ENCODE measurements around the gene TMEM52. TPM values are rescaled to one million over a fixed set of nuclear protein-coding genes. Genes with fewer than 3 reads are reported as not detected.

The TMEM52 gene
- total and polyA plus RNA-seq, 2 of the 8 experiments (the other 6 are each of a cell fraction or from before 2014, with no cell fraction given) = 14.6 to 30.2 TPM

- Histone ChIP-seq H4K91ac (replicated peaks; ENCODE audit: insufficient read length, low read length) (no peak overlapping the region), H3K9ac (replicated peaks in 1 of 4; ENCODE audit: extremely low read depth in 1 of 4, low read depth in 3 of 4, low read length in 3 of 4) (no peak overlapping the region), H2BK20ac (ENCODE audit: low read length) (no peak overlapping the region), H2BK15ac (ENCODE audit: low read length) (0 out of 2 replicates have a peak overlapping the region, but pooled peaks have one; percentile 72), H2AFZ (ENCODE audit: low read length) (no peak overlapping the region), H4K5ac (ENCODE audit: insufficient read length, low read depth, low read length) (no peak overlapping the region), H3K27ac (ENCODE audit: low read depth, low read length) (no peak overlapping the region), H3K4me2 (ENCODE audit: insufficient read depth in 1 of 2, low read depth in 2 of 2, low read length in 2 of 2) (no peak overlapping the region), H3K14ac (ENCODE audit: insufficient read length) (no peak overlapping the region), H3K23ac (ENCODE audit: insufficient read length) (no peak overlapping the region), H3K4me3 (ENCODE audit: extremely low read depth in 1 of 4, insufficient read depth in 2 of 4, low read depth in 3 of 4, low read length in 4 of 4) (no peak overlapping the region), H2BK12ac (ENCODE audit: low read depth, low read length) (no peak overlapping the region), H3K4ac (replicated peaks; ENCODE audit: insufficient read length, low read depth, low read length) (peak overlapping the region; percentile 84), H3K36me3 (ENCODE audit: control insufficient read depth in 2 of 4, insufficient read depth in 4 of 4, low read length in 3 of 4) (no peaks in the 10 kb centered on the region), H2BK120ac (replicated peaks; ENCODE audit: low read depth, low read length) (no peak overlapping the region), H4K20me1 (replicated peaks in 1 of 2; ENCODE audit: control insufficient read depth in 1 of 2, insufficient read depth in 2 of 2, low read length in 2 of 2) (peaks cover 0 to 7% of the 10 kb centered on the region in 2 experiments), H3K27me3 (replicated peaks in 1 of 4; ENCODE audit: control insufficient read depth in 3 of 4, extremely low read depth in 1 of 4, insufficient read depth in 3 of 4, low read length in 3 of 4) (no peaks in the 10 kb centered on the region; a peak in 3 of 7 replicates), H3K9me3 (ENCODE audit: insufficient read depth in 2 of 2, low read depth in 1 of 2, low read length in 1 of 2) (no peaks in the 10 kb centered on the region), H3K18ac (ENCODE audit: extremely low read depth, low read length) (no peak overlapping the region), H2AK5ac (ENCODE audit: low read depth, low read length) (no peak overlapping the region), H3K4me1 (replicated peaks in 1 of 4; ENCODE audit: control insufficient read depth in 3 of 4, insufficient read depth in 4 of 4, low read length in 3 of 4) (peaks cover 0 to 22% (median 16%) of the 10 kb centered on the region in 4 experiments; a peak in 6 of 7 replicates), H4K8ac (ENCODE audit: extremely low read depth, insufficient read depth, low read length) (no peak overlapping the region; the same call in none of the 2 replicates), H3K56ac (replicated peaks; ENCODE audit: insufficient read length, low read depth, low read length) (no peak overlapping the region), H2BK5ac (ENCODE audit: low read depth, low read length) (no peak overlapping the region), H3K23me2 (ENCODE audit: low read depth, low read length) (peaks cover 7% of the 10 kb centered on the region; the same call in 1 of the 2 replicates), H3K79me1 (ENCODE audit: low read depth, low read length) (no peaks in the 10 kb centered on the region; the same call in 1 of the 2 replicates), H3K79me2 (ENCODE audit: control insufficient read depth in 1 of 2, insufficient read depth in 2 of 2, low read length in 2 of 2) (peaks cover 16 to 18% of the 10 kb centered on the region in 2 experiments)
- no peak for FAIRE-seq
- ChIA-PET POLR2A (ENCODE audit: partially characterized antibody) (no interaction called here), CTCF (ENCODE audit: partially characterized antibody) (interaction anchor here (0.5 to 7.0 kb wide), 3 partner anchors 8 to 20 kb away, joined by 3 to 64 read pairs (median 5); no protein-coding TSS in a partner anchor)
- TF ChIP-seq TBP (IDR thresholded peaks at IDR 0.05; ENCODE audit: low read depth, low read length) (no peak), KDM4A (IDR thresholded peaks at IDR 0.05; ENCODE audit: low read depth, low read length, severe bottlenecking) (no peak), GTF2F1 (IDR thresholded peaks at IDR 0.05; ENCODE audit: borderline replicate concordance, low read depth, low read length) (no peak)
- DNase-seq (ENCODE audit: low read depth in 1 of 2, low spot score in 2 of 2) = no peak
- WGBS, 2 experiments (ENCODE audit: extremely low coverage in 1 of 2, insufficient coverage in 1 of 2, insufficient read length in 1 of 2, insufficient replicate concordance in 2 of 2, low coverage in 1 of 2, low lambda C conversion rate in 2 of 2, missing lambda C conversion rate in 1 of 2) = 95% methylated on average over 19 of the region's 19 CpGs; no CpG with 5 or more reads in 1 of the 2 experiments
Measured at GRCh38 chr1:1893291-1893985, 25.6 kb downstream of the TMEM52 start.

All from H1 (cell line).